ENCODE measurements around the gene ANO10.

- TF ChIP-seq CTCF (IDR thresholded peaks at IDR 0.05 in 8 of 11, conservative IDR thresholded peaks at IDR 0.05 in 3 of 11) (no peak), POLR2A (IDR thresholded peaks at IDR 0.05) (no peak), POLR2AphosphoS5 (IDR thresholded peaks at IDR 0.05) (no peak)
These were observed 6.7 kb downstream of the ANO10 start for GRCh38 chr3:43615133-43615532.

Measured in spleen (tissue), 7 donors.